HG03439 (cell line): ENCODE results near the gene SERP1.

Experiments
- ATAC-seq: cut with Tn5 transposase; IDR thresholded peaks from one replicate; pipeline ENCODE4 v1.9.1; 2021; ENCODE audit warnings: mild to moderate bottlenecking, moderate library complexity; ENCODE audit not compliant: unreplicated experiment

The SERP1 gene

DNA sequence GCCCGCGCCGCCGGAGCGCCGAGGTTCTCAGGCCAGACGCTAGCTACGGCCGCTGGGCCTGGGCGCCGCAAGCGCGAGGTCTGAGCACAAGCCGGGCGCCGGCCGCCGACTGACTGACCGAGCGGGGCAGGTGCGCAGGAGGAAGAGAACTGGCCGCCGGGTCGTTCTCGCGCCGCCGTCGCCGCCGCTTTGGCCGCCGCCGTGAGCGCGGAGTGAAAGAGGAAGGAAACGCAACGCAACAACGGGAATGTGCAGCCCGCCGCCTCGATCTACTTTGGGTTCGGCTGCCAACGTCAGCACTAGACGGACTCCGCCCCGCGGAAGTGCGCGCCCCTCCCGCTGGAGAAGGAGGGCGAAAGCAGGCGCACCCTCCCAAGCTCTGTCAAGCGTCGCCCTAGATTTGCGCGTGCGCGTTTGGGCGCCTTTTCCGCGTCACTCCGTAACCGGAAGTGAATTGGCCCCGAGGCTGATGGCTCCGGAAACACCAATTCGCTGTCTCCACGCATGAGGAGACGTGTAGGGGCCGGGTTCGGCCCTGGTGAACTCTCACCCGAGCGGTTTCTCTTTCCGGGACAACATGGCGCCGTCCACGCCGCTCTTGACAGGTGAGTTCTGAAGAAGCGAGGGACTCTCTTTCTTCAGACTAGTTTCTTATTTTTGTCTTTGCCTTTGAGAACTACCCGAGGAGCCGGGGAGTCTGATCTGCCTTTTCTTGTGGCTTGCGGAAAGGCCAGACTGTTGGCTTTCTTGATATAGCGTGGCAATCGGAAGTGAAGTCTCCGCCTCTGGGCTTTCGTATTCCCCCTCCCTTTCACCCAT, at the start of gene SERP1, which contains the start of gene EIF2A:
Gene SERP1, minus strand, starts transcription at position 271 of the 819 bp plus-strand sequence. CDS start 361 bp downstream, outside the sequence.
Gene EIF2A, plus strand, starts transcription at position 562 of the 819 bp plus-strand sequence. Its CDS starts 16 bp downstream, at position 578.
- peak; percentile 94 for ATAC-seq

GRCh38 chr3:150594150-150594549, 47.9 kb upstream of the SERP1 start:
- no peak for ATAC-seq

- no peak for ATAC-seq
Measured at GRCh38 chr3:150589759-150590158, 43.5 kb upstream of the SERP1 start.

- no peak for ATAC-seq
Measured at GRCh38 chr3:150588027-150588830, 41.9 kb upstream of the SERP1 start.

GRCh38 chr3:150583028-150583427, 36.7 kb upstream of the SERP1 start:
- ATAC-seq, result peak; percentile 51

DNA sequence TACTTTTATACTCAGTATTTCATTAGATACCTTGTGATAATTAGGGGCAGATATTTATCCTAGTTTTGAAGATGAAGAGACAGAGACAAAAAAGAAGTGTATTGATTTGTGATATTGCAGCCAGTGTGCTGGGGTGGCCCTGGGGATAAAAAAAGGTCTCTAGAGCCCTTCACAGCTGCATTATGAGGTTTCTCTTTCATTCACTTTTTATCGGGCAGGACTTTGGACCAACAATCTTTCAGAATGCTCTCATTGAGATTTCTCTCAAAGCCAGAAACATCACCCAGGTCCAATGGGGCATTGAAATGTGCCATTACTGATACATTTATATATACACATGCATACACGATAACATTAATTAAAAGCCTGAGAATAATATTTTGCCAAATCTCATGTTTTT, 36.3 kb upstream of the SERP1 start:
- peak; percentile 56 for ATAC-seq

DNA sequence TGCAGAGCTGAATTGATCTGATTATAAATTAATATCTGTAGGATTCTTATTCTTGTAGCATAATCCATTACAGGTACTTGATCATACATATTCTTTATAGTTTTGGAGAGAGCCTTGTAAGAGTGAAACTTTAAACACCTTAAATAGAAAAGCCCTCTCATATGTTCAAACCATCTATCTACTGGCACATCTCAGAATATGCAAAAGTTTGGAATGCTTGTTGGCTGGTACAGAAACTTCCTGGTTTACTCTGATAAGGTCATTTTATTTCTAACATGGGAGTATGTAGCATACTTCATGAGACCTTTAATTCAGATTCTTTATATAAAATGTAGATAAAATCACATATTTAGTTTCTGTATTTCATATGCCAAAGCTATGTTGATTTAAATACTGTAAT, 34.9 kb upstream of the SERP1 start:
- no peak for ATAC-seq

DNA sequence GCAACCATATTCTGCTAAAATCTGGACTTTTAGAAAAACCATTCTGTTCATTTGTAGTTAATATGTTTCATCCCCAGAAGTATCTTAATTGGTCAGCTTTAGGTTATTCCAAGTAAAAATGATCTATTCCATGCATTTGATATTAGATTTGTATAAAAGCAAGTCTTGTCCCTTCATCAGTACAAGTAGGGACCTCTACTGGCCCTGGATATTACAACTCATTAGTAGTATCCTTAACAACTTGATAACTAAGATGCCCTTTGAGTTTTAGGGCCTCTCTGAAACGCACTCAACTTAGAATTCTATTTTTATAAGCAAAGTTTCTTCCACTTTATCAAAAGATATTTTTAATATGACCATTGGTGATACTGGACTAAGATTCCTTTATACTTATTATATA, 31.6 kb upstream of the SERP1 start:
- ATAC-seq, result no peak

DNA sequence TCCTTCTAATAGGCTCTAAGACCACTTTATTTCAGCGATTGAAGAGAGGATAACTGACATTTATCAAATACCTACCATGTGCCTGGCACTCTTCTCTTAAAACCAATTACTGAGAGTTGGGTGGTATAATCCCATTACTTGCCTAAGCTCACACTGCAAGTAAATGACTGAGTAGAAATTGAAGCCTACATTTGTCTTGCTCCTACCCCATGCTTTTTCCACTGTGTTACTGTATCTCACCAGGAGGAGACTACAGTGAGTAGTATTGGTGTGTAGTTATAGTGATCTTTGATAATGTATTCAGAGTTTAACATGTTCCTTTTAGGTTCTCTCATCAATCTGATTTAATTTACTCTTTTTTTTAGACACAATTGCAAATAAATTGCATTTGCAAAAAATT, 21.0 kb upstream of the SERP1 start:
- ATAC-seq, result no peak

DNA sequence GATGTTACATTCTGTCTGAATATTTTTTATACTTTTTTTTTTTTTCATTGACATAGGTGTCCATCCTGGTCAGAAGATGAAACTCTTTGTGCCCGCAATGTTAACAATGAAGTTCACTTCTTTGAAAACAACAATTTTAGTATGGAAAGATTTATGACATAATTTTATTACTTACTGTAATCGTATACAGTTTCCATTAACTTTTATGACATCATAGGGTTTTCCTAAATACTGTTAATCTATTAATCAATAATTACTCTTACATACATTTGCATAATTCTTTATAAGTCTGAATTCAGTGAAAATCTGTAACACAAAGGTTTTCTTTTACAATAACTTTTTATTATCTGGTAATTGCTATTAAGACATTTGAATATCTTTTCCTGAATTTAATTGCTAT, 17.9 kb upstream of the SERP1 start:
- ATAC-seq, result no peak

GRCh38 chr3:150557725-150558124, 11.4 kb upstream of the SERP1 start:
- ATAC-seq, result no peak

DNA sequence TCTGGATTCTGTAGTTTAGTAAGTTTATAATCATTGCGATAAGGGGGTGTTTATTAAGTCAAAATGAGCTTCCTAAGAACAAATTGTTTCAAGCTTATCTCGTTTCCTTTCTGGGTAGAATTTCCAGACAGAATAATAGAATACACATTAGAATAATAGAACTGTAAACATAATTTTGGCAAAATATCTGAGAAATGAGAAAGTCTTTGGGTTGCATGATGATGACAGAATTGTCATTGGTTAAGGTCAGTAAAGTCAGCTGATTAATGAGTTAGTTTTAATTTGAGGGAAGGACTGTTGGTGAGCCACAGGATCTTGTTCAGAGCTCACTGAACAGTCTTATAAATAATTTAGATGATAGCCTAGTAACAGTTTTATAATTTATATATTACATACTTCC, 10.5 kb upstream of the SERP1 start:
- no peak for ATAC-seq

- no peak for ATAC-seq
Measured at GRCh38 chr3:150555859-150556436, 9.7 kb upstream of the SERP1 start.

- no peak for ATAC-seq
Measured at GRCh38 chr3:150547045-150547741, 897 bp upstream of the SERP1 start.

- ATAC-seq, result no peak
Measured at GRCh38 chr3:150545419-150546225, 674 bp downstream of the SERP1 start.

DNA sequence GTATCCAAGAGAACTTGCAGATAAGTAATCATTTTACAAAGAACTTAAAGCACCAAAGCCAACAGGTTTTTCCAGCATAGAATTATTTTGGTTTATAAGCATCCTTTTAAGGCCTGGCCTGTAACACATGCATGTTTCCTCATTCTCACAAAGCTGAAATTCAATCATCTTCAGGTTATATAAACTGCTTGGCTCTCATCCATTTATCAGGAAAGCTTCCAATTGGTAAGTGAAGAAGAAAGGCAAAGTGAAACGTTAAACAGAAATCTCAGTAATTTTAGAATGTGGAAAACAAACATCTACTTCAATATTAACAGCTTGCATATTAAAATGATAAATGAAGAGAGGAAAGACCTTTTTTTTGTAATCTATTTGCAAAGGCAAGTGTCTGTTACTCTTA, 1.6 kb downstream of the SERP1 start:
- ATAC-seq, result no peak

- no peak for ATAC-seq
Measured at GRCh38 chr3:150544041-150544440, 2.3 kb downstream of the SERP1 start.

DNA sequence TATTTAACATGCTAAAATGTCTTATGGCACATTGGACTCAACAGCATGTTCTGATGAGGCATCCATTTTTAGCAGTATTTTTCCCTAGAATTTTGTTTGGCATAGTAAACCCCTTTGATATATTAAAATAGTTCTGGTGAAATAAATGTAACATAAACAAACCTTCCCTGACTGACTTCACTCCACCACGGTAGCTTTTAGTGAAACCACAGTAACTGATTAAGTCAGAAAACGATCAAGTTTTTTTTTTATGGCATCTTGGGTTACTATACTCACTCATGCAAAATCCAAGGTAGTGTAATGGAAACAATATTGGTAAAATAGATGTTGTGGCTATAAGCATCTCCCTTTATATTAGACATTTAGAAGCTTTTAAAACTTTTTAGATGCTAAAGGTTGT, 2.8 kb downstream of the SERP1 start:
- ATAC-seq, result no peak

- no peak for ATAC-seq
Measured at GRCh38 chr3:150543128-150543527, 3.2 kb downstream of the SERP1 start.

GRCh38 chr3:150540991-150541390, 5.3 kb downstream of the SERP1 start:
- no peak for ATAC-seq
